ENCODE measurements around the gene THAP4.
"Not testable (repeated sequence)": the region's sequence is repeated elsewhere in the genome, so short reads cannot be mapped to it uniquely, and the experiment has no call there.

THAP4 gene

GRCh38 chr2:241579281-241579680 lies 57.7 kb downstream of the THAP4 start:
- DNase-seq, result no peak

- DNase-seq, result no peak
These were observed 59.4 kb downstream of the THAP4 start for GRCh38 chr2:241577413-241578122.

GRCh38 chr2:241576293-241576654 lies 60.7 kb downstream of the THAP4 start:
- DNase-seq, result no peak

- no peak for DNase-seq
These were observed 61.2 kb downstream of the THAP4 start for GRCh38 chr2:241575624-241576292.

- DNase-seq, result no peak
These were observed 61.9 kb downstream of the THAP4 start for GRCh38 chr2:241574911-241575623.

GRCh38 chr2:241573741-241574140 lies 63.2 kb downstream of the THAP4 start:
- no peak for DNase-seq

GRCh38 chr2:241572915-241573651 lies 63.9 kb downstream of the THAP4 start:
- peak; percentile 34 for DNase-seq

- no peak for DNase-seq
These were observed 64.9 kb downstream of the THAP4 start for GRCh38 chr2:241571821-241572620.

- DNase-seq, result peak; percentile 65
These were observed 65.9 kb downstream of the THAP4 start for GRCh38 chr2:241570961-241571581.

GRCh38 chr2:241569831-241570281 lies 67.1 kb downstream of the THAP4 start:
- DNase-seq, result no peak

- no peak for DNase-seq
These were observed 68.2 kb downstream of the THAP4 start for GRCh38 chr2:241568726-241569125.

- no peak for DNase-seq
These were observed 69.2 kb downstream of the THAP4 start for GRCh38 chr2:241567776-241568175.

- not testable (repeated sequence) for DNase-seq
These were observed 69.7 kb downstream of the THAP4 start for GRCh38 chr2:241567266-241567665.

GRCh38 chr2:241566468-241566867 lies 70.5 kb downstream of the THAP4 start:
- no peak for DNase-seq

GRCh38 chr2:241566021-241566420 lies 70.9 kb downstream of the THAP4 start:
- DNase-seq, result not testable (repeated sequence)

- DNase-seq, result no peak
These were observed 71.5 kb downstream of the THAP4 start for GRCh38 chr2:241565411-241565810.

GRCh38 chr2:241564596-241565410 lies 72.2 kb downstream of the THAP4 start:
- no peak for DNase-seq

GRCh38 chr2:241563981-241564595 lies 72.9 kb downstream of the THAP4 start:
- no peak for DNase-seq

GRCh38 chr2:241563571-241563980 lies 73.4 kb downstream of the THAP4 start:
- no peak for DNase-seq

- DNase-seq, result no peak
These were observed 73.9 kb downstream of the THAP4 start for GRCh38 chr2:241563031-241563507.
